ENCODE data around the gene CEMP1.
A peak's percentile ranks its signal among the peaks of the same experiment; 100 is the strongest.

The CEMP1 gene

DNA sequence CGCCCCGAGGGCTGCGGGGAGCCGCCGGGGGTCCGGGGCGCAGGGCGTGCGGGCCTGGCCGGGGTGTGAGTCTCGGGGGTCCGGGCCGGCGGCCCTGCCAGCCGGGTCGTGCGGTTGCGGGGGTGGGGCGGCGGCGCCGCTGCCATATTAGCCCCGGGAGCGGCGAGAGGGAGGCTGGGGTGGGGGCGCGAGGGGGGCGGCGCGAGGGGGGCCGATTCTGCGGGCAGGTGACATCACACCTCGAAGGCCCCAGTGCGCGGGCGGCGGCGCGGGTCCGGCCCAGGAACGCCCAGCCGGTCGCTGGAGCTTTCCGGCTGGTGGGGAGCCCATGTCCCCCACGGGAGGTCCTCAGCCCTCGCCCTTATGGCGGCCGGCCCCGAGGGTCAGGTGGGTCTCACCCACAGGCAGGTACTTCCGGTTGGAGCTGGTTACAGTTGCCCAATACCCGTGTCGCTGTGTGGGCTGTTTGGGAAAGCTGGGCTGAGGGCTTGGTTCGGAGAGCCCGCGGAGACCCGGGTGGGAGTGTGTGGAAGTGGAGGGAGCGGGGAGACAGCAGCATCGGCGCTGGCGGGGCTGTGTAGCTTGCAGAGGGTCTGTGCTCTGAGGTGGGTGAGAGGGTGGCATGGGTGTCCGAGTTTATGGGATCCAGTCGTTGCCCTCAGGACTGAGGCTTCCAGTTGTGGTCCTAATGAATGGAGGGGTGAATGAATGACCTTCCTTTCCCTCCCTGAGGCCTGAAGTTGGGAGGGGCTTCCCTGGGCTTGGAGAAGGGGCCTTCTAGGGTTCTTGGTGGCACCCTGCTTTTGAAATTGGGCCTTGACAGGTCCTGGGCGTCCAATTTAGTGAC is 16.7 kb downstream of the CEMP1 start:
- no peak for TF ChIP-seq TAF1 (IDR thresholded peaks at IDR 0.05; ENCODE audit: borderline replicate concordance, insufficient read depth, low read length)
- TF ChIP-seq, protein P1, sequence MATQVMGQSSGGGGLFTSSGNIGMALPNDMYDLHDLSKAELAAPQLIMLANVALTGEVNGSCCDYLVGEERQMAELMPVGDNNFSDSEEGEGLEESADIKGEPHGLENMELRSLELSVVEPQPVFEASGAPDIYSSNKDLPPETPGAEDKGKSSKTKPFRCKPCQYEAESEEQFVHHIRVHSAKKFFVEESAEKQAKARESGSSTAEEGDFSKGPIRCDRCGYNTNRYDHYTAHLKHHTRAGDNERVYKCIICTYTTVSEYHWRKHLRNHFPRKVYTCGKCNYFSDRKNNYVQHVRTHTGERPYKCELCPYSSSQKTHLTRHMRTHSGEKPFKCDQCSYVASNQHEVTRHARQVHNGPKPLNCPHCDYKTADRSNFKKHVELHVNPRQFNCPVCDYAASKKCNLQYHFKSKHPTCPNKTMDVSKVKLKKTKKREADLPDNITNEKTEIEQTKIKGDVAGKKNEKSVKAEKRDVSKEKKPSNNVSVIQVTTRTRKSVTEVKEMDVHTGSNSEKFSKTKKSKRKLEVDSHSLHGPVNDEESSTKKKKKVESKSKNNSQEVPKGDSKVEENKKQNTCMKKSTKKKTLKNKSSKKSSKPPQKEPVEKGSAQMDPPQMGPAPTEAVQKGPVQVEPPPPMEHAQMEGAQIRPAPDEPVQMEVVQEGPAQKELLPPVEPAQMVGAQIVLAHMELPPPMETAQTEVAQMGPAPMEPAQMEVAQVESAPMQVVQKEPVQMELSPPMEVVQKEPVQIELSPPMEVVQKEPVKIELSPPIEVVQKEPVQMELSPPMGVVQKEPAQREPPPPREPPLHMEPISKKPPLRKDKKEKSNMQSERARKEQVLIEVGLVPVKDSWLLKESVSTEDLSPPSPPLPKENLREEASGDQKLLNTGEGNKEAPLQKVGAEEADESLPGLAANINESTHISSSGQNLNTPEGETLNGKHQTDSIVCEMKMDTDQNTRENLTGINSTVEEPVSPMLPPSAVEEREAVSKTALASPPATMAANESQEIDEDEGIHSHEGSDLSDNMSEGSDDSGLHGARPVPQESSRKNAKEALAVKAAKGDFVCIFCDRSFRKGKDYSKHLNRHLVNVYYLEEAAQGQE (IDR thresholded peaks at IDR 0.05; ENCODE audit: insufficient read depth in 1 of 2, low read depth in 2 of 2, low read length in 2 of 2): no peak

DNA sequence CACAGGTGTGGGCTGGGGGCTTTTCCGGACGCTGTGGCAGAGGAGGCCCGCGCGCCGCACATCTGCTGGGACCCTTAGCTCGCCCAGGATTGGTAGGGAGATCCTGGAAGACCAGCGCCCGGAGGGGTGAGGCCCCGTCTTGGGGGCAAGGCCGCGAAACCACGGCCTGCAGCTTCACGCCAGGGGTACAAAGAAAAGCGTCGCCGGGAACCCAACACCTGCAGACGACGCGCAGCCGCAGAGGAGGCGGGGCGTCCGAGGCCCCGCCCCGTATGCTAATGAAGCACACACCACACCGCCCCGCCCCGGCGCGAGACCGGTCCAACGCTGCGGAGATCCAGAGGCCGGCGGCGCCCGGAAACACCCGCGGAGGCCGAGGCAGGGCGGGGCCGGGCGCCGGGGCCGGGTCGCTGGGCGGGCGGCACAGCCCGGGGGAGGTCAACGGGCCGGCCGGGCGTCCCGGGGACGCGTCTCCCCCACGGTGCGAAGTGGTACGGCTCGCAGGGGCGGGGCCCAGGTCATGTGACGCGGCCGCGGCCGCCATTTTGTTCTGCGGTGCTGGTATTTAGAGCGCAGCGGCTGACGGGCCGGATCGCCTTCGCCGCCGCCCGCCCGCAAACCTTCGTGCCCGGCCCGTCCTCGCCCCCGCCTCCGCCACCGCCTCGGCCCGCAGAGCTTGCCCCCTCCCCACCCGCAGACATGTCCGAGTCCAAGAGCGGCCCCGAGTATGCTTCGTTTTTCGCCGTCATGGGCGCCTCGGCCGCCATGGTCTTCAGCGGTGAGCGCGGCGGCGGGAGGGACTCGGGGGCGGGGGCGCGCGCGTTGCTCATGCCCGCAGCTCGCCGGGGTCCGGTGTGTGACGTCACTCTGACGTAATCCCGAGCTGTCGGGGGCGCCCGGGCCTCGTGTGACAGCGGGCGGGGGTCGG is 17.5 kb downstream of the CEMP1 start, which contains the start of gene ATP6V0C:
Gene ATP6V0C, plus strand, starts transcription at position 548 of the 928 bp plus-strand sequence. Its CDS starts 152 bp downstream, at position 700.
- TF ChIP-seq TAF1 (IDR thresholded peaks at IDR 0.05; ENCODE audit: borderline replicate concordance, insufficient read depth, low read length) (peak; percentile 82), SIN3A (IDR thresholded peaks at IDR 0.05; ENCODE audit: borderline replicate concordance, insufficient read depth, low read length) (no peak; the same call in 1 of the 2 replicates), FOXP2 (optimal IDR thresholded peaks at IDR 0.05; ENCODE audit: borderline replicate concordance, extremely low read depth, extremely low read length, insufficient read depth) (no peak), POLR2AphosphoS5 (IDR thresholded peaks at IDR 0.05; ENCODE audit: low read depth, low read length) (peak; percentile 84)
- TF ChIP-seq, protein P1 (IDR thresholded peaks at IDR 0.05; ENCODE audit: insufficient read depth in 1 of 2, low read depth in 2 of 2, low read length in 2 of 2): 0 out of 4 replicates have a peak, but pooled peaks of 1 of the 2 experiments have one; percentile 22

DNA sequence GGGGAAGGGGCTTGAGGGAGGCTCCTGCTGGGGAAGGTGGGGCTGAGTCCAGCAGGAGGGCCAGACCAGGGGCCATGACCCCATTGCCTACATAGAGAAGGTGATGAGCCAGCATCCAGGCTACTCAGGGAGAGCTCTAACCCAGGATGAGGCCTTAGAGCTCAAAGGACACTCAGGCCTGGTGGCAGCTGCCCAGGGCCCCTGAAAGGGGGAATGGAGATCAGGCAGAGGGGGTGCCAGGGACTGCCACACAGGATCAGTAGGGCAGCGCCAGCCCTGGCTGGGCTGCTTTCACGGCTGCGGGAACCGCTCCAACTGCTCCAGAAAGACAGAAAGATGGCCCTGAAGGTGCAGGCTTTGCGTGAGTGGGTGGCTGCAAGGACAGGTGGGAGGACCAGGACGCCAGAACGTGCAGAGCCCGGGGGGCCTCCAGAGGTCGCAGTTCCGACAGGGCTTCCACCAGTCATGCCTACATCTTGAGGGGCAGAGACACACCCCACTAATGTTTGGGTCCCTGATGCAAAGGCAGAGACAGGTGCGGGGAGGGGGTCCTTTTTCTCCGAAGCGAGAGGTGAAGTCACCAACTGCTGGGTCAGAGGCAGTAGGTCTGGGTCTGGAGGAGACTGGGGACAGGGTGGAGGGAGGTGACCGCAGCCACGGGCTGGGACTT is 18.3 kb downstream of the CEMP1 start:
- TF ChIP-seq SIN3A (IDR thresholded peaks at IDR 0.05; ENCODE audit: borderline replicate concordance, insufficient read depth, low read length): no peak
- no peak for TF ChIP-seq POLR2AphosphoS5 (IDR thresholded peaks at IDR 0.05; ENCODE audit: low read depth, low read length)
- TF ChIP-seq, protein P1 (IDR thresholded peaks at IDR 0.05; ENCODE audit: insufficient read depth in 1 of 2, low read depth in 2 of 2, low read length in 2 of 2): no peak
- no peak for TF ChIP-seq TAF1 (IDR thresholded peaks at IDR 0.05; ENCODE audit: borderline replicate concordance, insufficient read depth, low read length)
- no peak for TF ChIP-seq FOXP2 (optimal IDR thresholded peaks at IDR 0.05; ENCODE audit: borderline replicate concordance, extremely low read depth, extremely low read length, insufficient read depth)

DNA sequence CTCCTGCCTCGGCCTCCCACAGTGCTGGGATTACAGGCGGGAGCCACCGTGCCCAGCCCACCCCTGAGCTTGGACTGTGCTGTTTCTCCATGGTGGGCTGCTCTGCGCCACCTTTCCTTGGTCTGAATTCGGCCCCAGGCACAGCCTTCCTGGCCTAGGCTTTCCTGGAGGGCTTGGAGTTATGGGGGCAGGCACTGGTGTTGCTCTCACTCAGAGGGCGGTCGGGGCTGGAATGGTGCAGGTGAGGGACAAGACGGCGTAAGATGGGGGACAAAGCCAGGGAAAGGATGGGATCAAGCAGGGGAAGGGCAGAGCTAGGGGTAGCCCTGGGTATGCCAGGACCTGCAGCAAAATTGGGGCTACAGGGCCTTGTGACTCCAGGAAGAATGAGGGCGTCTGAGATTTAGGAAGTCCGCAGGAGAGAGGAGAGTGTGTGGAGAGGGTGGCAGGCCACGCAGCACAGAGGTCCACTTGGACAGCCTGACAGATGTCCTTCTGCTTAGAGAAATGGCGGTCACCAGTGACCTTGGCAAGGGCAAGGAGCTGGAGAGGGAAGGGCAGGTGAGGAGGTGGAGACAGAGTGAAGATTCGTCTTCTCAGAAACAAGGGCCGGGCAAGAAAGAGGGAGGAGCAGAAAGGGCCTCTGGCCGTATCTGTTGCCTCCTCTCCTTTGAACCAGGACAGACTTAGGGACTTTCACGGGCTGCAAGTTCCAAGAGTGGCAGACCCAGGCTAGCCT is 19.0 kb downstream of the CEMP1 start:
- TF ChIP-seq POLR2AphosphoS5 (IDR thresholded peaks at IDR 0.05; ENCODE audit: low read depth, low read length) (no peak), FOXP2 (optimal IDR thresholded peaks at IDR 0.05; ENCODE audit: borderline replicate concordance, extremely low read depth, extremely low read length, insufficient read depth) (no peak), TAF1 (IDR thresholded peaks at IDR 0.05; ENCODE audit: borderline replicate concordance, insufficient read depth, low read length) (no peak), SIN3A (IDR thresholded peaks at IDR 0.05; ENCODE audit: borderline replicate concordance, insufficient read depth, low read length) (no peak)
- TF ChIP-seq, protein P1 (IDR thresholded peaks at IDR 0.05; ENCODE audit: insufficient read depth in 1 of 2, low read depth in 2 of 2, low read length in 2 of 2): no peak
